ENCODE measurements around the gene INMT. TPM values are rescaled to one million over a fixed set of nuclear protein-coding genes. Genes with fewer than 3 reads are reported as not detected.

Gene INMT
- total and polyA plus RNA-seq, 10 of the 15 experiments (the other 5 are each of a cell fraction or from before 2014, with no cell fraction given): 0.03 to 0.20 (median 0.10) TPM; not detected in 7

DNA sequence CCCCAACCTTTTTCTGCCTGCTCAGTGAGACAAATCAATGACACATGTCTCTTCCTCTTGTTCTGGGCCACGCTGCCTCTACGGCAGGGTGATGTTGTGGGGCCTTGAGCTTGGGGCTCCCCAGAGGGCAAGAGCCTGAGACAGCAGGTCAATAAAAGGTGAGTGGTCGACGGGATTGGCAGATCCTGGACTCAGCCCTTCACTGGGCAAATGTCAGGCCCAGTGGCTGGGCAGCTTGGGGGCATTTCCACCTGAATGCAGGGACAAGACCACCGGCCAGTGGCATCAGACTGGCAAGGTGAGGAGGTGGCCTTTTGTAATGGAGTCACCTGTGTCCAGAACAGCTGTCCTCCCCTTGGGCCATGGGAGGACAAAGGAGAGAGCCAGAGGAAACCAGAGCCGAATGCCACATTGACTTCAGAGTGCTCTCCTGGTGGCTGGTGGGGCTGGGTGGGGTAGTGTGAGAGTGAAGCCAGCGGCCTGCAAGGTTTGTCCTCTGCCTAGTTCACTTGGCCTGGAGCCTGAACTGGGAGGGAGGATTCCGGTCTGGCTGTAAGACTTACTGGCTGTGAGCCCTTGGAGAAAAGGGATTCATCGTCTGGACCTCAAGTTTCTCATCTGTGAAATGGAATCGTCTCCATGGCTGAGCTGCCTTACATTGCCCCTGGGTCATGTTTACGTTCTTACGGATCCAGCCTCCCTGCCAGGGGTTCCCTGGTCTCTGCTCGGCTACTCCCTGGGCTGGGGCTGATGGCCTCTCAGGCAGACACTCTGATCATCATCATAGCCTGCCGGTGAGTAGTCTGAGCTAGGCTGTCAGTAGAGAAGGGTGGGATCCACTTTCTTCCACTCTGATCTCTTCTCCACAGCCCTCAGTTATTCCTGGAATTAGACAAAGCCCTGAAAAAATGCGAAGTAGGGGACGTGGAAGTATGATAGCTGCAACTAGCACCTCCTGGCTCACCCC, 44.3 kb upstream of the INMT start (continued):
- TF ChIP-seq NBN (IDR thresholded peaks at IDR 0.05) (no peak), HDAC2 (IDR thresholded peaks at IDR 0.05) (no peak), TCF7 (IDR thresholded peaks at IDR 0.05; ENCODE audit: borderline replicate concordance) (no peak)

DNA sequence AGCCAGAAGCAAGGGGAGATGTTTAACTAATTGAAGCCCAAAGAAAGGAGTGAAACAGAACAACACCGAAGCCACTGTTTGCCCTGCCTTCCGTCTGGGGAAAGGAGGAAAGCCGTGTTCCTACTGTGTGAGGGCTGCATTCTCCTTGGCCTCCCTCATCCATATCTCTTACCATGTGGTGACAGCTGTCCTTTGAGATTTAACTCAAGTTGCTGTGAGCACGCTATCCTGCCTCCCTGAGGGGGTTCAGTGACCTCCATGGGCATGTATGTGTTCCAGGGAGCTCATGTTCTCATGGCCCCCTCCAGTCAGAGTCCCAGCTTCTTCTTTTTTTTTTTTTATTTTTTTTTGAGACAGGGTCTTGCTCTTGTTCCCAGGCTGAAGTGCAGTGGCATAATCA, 43.5 kb upstream of the INMT start:
- H3K27ac ChIP-seq (ENCODE audit: control insufficient read depth, insufficient read depth): no peak overlapping the region
- SMC1A ChIA-PET (ENCODE audit: uncharacterized antibody, unreplicated experiment): no interaction called here
- H3K9me3 ChIP-seq (replicated peaks; ENCODE audit: control insufficient read depth, insufficient read depth, low read length): no peaks in the 10 kb centered on the region
- H3K4me1 ChIP-seq (ENCODE audit: control insufficient read depth, insufficient read depth, low read length): no peaks in the 10 kb centered on the region
- H3K36me3 ChIP-seq (ENCODE audit: control insufficient read depth in 2 of 2, insufficient read depth in 2 of 2, low read length in 1 of 2): no peaks in the 10 kb centered on the region
- CTCF ChIA-PET: interaction anchor here (0.9 kb wide), 1 partner anchor 159 kb away, joined by 4 read pairs; no protein-coding TSS in a partner anchor
- intact Hi-C loops (cut with micrococcal nuclease; ENCODE audit: unreplicated experiment): no loop called here
- 14% methylated on average over 4 of the region's 4 CpGs for WGBS (ENCODE audit: insufficient coverage, insufficient replicate concordance, low lambda C conversion rate, missing lambda C conversion rate)
- no peaks in the 10 kb centered on the region for H3K79me2 ChIP-seq (ENCODE audit: control insufficient read depth, insufficient read depth, low read length)
- FAIRE-seq: no peak
- H3K4me2 ChIP-seq (ENCODE audit: control insufficient read depth, insufficient read depth): no peak overlapping the region
- DNase-seq (ENCODE audit: low read depth, low spot score): no peak
- no peak overlapping the region for H3K4me3 ChIP-seq
- no peak overlapping the region for H3K9ac ChIP-seq (ENCODE audit: control insufficient read depth, insufficient read depth, low read length)
- BruUV-seq (replicated peaks): no TSS peak
- RAD21 ChIA-PET (ENCODE audit: unreplicated experiment): interaction anchor here (0.5 kb wide), 1 partner anchor 200 kb away, joined by 4 read pairs; no protein-coding TSS in a partner anchor
- POLR2A ChIA-PET: interaction anchor here (0.7 kb wide), 1 partner anchor 31 kb away, joined by 3 read pairs; no protein-coding TSS in a partner anchor
- H2AFZ ChIP-seq (ENCODE audit: control insufficient read depth, low read depth, low read length): no peak overlapping the region
- no peaks in the 10 kb centered on the region for H4K20me1 ChIP-seq (ENCODE audit: control insufficient read depth, insufficient read depth)
- ATAC-seq: no peak
- in situ Hi-C loops (cut with MboI): no loop called here
- no peaks in the 10 kb centered on the region; a peak in 3 of 4 replicates for H3K27me3 ChIP-seq (replicated peaks in 1 of 2; ENCODE audit: control insufficient read depth in 2 of 2, insufficient read depth in 2 of 2, low read length in 1 of 2)
- TF ChIP-seq, protein P1, sequence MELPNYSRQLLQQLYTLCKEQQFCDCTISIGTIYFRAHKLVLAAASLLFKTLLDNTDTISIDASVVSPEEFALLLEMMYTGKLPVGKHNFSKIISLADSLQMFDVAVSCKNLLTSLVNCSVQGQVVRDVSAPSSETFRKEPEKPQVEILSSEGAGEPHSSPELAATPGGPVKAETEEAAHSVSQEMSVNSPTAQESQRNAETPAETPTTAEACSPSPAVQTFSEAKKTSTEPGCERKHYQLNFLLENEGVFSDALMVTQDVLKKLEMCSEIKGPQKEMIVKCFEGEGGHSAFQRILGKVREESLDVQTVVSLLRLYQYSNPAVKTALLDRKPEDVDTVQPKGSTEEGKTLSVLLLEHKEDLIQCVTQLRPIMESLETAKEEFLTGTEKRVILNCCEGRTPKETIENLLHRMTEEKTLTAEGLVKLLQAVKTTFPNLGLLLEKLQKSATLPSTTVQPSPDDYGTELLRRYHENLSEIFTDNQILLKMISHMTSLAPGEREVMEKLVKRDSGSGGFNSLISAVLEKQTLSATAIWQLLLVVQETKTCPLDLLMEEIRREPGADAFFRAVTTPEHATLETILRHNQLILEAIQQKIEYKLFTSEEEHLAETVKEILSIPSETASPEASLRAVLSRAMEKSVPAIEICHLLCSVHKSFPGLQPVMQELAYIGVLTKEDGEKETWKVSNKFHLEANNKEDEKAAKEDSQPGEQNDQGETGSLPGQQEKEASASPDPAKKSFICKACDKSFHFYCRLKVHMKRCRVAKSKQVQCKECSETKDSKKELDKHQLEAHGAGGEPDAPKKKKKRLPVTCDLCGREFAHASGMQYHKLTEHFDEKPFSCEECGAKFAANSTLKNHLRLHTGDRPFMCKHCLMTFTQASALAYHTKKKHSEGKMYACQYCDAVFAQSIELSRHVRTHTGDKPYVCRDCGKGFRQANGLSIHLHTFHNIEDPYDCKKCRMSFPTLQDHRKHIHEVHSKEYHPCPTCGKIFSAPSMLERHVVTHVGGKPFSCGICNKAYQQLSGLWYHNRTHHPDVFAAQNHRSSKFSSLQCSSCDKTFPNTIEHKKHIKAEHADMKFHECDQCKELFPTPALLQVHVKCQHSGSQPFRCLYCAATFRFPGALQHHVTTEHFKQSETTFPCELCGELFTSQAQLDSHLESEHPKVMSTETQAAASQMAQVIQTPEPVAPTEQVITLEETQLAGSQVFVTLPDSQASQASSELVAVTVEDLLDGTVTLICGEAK (IDR thresholded peaks at IDR 0.05; ENCODE audit: borderline replicate concordance): no peak
- TF ChIP-seq RCOR1 (conservative IDR thresholded peaks at IDR 0.05; ENCODE audit: low read depth, low read length): no peak
- TF ChIP-seq RELA (IDR thresholded peaks at IDR 0.05; ENCODE audit: borderline replicate concordance, partially characterized antibody): no peak
- no peak for TF ChIP-seq CHD1 (IDR thresholded peaks at IDR 0.05; ENCODE audit: low read depth, low read length)
- TF ChIP-seq RFX5 (IDR thresholded peaks at IDR 0.05; ENCODE audit: low read depth, low read length): no peak
- TF ChIP-seq SREBF1 (IDR thresholded peaks at IDR 0.05; ENCODE audit: low read length): no peak
- no peak for TF ChIP-seq GATAD2B (conservative IDR thresholded peaks at IDR 0.05; ENCODE audit: low read depth)
- no peak for TF ChIP-seq ZNF622 (IDR thresholded peaks at IDR 0.05)
- TF ChIP-seq, protein P2, sequence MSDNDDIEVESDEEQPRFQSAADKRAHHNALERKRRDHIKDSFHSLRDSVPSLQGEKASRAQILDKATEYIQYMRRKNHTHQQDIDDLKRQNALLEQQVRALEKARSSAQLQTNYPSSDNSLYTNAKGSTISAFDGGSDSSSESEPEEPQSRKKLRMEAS (IDR thresholded peaks at IDR 0.05; ENCODE audit: low read depth, low read length): no peak
- TF ChIP-seq HDGF (IDR thresholded peaks at IDR 0.05): no peak
- no peak for TF ChIP-seq SMC3 (IDR thresholded peaks at IDR 0.05; ENCODE audit: borderline replicate concordance, low read length)
- no peak for TF ChIP-seq JUND (IDR thresholded peaks at IDR 0.05; ENCODE audit: low read depth, low read length)
- TF ChIP-seq ZNF207 (IDR thresholded peaks at IDR 0.05; ENCODE audit: borderline replicate concordance): no peak
